ENCODE measurements around the gene MRPS6. TPM values are rescaled to one million over a fixed set of nuclear protein-coding genes. Genes with fewer than 3 reads are reported as not detected.
A peak's percentile ranks its signal among the peaks of the same experiment; 100 is the strongest.

MRPS6 gene
- total RNA-seq, 1 donor from 2014 or later = 102 TPM

DNA sequence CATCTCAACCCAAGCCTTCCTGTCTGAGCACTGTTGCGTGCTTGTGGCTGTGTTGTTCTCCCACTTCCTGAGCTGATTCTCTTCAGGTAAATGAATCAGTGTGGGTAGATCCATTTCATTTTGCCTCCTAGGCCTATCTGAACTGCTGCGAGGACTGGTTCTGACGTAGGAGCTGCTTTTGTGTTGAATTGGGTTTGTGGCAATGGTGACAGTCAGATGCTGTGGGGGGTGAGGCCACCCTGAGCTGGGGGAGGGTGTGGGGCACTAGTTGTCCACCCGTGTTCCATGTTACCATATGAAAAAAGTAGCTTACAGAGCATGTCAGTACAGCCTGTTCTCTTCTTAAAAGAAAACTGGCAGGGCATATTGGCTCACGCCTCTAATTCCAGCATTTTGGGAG lies 81.5 kb downstream of the MRPS6 start:
- no peak overlapping the region for H3K4me3 Mint-ChIP-seq (ENCODE audit: unreplicated experiment)
- TF ChIP-seq, protein P1, sequence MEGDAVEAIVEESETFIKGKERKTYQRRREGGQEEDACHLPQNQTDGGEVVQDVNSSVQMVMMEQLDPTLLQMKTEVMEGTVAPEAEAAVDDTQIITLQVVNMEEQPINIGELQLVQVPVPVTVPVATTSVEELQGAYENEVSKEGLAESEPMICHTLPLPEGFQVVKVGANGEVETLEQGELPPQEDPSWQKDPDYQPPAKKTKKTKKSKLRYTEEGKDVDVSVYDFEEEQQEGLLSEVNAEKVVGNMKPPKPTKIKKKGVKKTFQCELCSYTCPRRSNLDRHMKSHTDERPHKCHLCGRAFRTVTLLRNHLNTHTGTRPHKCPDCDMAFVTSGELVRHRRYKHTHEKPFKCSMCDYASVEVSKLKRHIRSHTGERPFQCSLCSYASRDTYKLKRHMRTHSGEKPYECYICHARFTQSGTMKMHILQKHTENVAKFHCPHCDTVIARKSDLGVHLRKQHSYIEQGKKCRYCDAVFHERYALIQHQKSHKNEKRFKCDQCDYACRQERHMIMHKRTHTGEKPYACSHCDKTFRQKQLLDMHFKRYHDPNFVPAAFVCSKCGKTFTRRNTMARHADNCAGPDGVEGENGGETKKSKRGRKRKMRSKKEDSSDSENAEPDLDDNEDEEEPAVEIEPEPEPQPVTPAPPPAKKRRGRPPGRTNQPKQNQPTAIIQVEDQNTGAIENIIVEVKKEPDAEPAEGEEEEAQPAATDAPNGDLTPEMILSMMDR (IDR thresholded peaks at IDR 0.05) = no peak
- H3K27ac Mint-ChIP-seq (ENCODE audit: unreplicated experiment) = no peak overlapping the region
- peaks cover 9% of the 10 kb centered on the region for H3K36me3 Mint-ChIP-seq (ENCODE audit: low read depth)
- no peak for DNase-seq (ENCODE audit: low spot score)
- no peaks in the 10 kb centered on the region for H3K27me3 Mint-ChIP-seq (ENCODE audit: low read depth)
- H3K9me3 Mint-ChIP-seq (ENCODE audit: low read depth) = no peaks in the 10 kb centered on the region
- H3K4me1 Mint-ChIP-seq (ENCODE audit: low read depth) = peaks cover 40% of the 10 kb centered on the region

- DNase-seq (ENCODE audit: low spot score) = no peak
- Mint-ChIP-seq H3K9me3 (ENCODE audit: low read depth) (no peaks in the 10 kb centered on the region), H3K4me3 (ENCODE audit: unreplicated experiment) (no peak overlapping the region), H3K36me3 (ENCODE audit: low read depth) (peaks cover 6% of the 10 kb centered on the region), H3K4me1 (ENCODE audit: low read depth) (peaks cover 34% of the 10 kb centered on the region), H3K27me3 (ENCODE audit: low read depth) (no peaks in the 10 kb centered on the region), H3K27ac (ENCODE audit: unreplicated experiment) (peak overlapping the region; percentile 74)
- TF ChIP-seq, protein P1 (IDR thresholded peaks at IDR 0.05) = no peak
These were observed 83.6 kb downstream of the MRPS6 start for GRCh38 chr21:34156957-34157356.

- Mint-ChIP-seq H3K36me3 (ENCODE audit: low read depth) (peaks cover 4% of the 10 kb centered on the region), H3K9me3 (ENCODE audit: low read depth) (no peaks in the 10 kb centered on the region), H3K27me3 (ENCODE audit: low read depth) (no peaks in the 10 kb centered on the region), H3K27ac (ENCODE audit: unreplicated experiment) (peak overlapping the region; percentile 66), H3K4me1 (ENCODE audit: low read depth) (peaks cover 34% of the 10 kb centered on the region), H3K4me3 (ENCODE audit: unreplicated experiment) (no peak overlapping the region)
- TF ChIP-seq, protein P1 (IDR thresholded peaks at IDR 0.05) = no peak
- no peak for DNase-seq (ENCODE audit: low spot score)
These were observed 84.1 kb downstream of the MRPS6 start for GRCh38 chr21:34157521-34157920.

GRCh38 chr21:34158866-34159835 lies 85.8 kb downstream of the MRPS6 start:
- Mint-ChIP-seq H3K4me1 (ENCODE audit: low read depth) (peaks cover 29% of the 10 kb centered on the region), H3K9me3 (ENCODE audit: low read depth) (peaks cover 4% of the 10 kb centered on the region), H3K4me3 (ENCODE audit: unreplicated experiment) (no peak overlapping the region), H3K27me3 (ENCODE audit: low read depth) (no peaks in the 10 kb centered on the region), H3K36me3 (ENCODE audit: low read depth) (peaks cover 3% of the 10 kb centered on the region), H3K27ac (ENCODE audit: unreplicated experiment) (no peak overlapping the region)
- TF ChIP-seq, protein P1 (IDR thresholded peaks at IDR 0.05) = no peak
- DNase-seq (ENCODE audit: low spot score) = no peak

- Mint-ChIP-seq H3K4me3 (ENCODE audit: unreplicated experiment) (no peak overlapping the region), H3K36me3 (ENCODE audit: low read depth) (peaks cover 42% of the 10 kb centered on the region), H3K9me3 (ENCODE audit: low read depth) (peaks cover 54% of the 10 kb centered on the region), H3K27me3 (ENCODE audit: low read depth) (no peaks in the 10 kb centered on the region), H3K4me1 (ENCODE audit: low read depth) (peaks cover 7% of the 10 kb centered on the region), H3K27ac (ENCODE audit: unreplicated experiment) (no peak overlapping the region)
- DNase-seq (ENCODE audit: low spot score) = no peak
- TF ChIP-seq, protein P1 (IDR thresholded peaks at IDR 0.05) = no peak
These were observed 93.1 kb downstream of the MRPS6 start for GRCh38 chr21:34166468-34166867.
